HCT116 (cell line): ENCODE results near the gene NAGA. TPM values are rescaled to one million over a fixed set of nuclear protein-coding genes. Genes with fewer than 3 reads are reported as not detected.

Experiments
- ATAC-seq: fragments of 200-7000 bp; cut with Tn5 transposase; 2 replicates; pipeline ENCODE4 v1.9.1; 2020; ENCODE audit warnings: mild to moderate bottlenecking, moderate library complexity
- BruUV-seq: library from RNA; stranded (reverse); fragments of 400-500 nt; replicated peaks from 2 replicates; lab custom pipeline; 2021; lab: Mats Ljungman, UMichigan
- CTCF ChIA-PET: fragments of 300-600 bp; sonication (Branson Sonifier 250); formaldehyde crosslinking; loops from one replicate; lab custom pipeline; 2021; ENCODE audit warnings: antibody characterized with exemption; lab: Charles Lee
- POLR2A ChIA-PET: fragments of 300-600, 350-600 bp; sonication (Branson Sonifier 250); formaldehyde crosslinking; loops from one replicate; lab custom pipeline; 2021; ENCODE audit warnings: antibody characterized with exemption; lab: Charles Lee
- RAD21 ChIA-PET, 2 experiments: fragments of 300-600 bp; sonication (Branson Sonifier 250); formaldehyde crosslinking; loops; one replicate each; lab custom pipeline; 2023; ENCODE audit warnings: low total read pairs in 2 of 2; ENCODE audit not compliant: uncharacterized antibody in 2 of 2, unreplicated experiment in 2 of 2, low non-redundant PET in 1 of 2; lab: Charles Lee
- DNase-seq: peaks from one replicate; pipeline ENCODE4 v3.0.0-alpha.2; 2010; ENCODE audit warnings: low read depth, low spot score
- H2AFZ ChIP-seq: fragments of 200-600 bp; shearing (Covaris generic), sonication (generic); 2 replicates; pipeline ENCODE4 v1.6.1; 2017; ENCODE audit warnings: low read depth, mixed run types, mixed read lengths, antibody characterized with exemption, low read length; ENCODE audit not compliant: poor library complexity, severe bottlenecking
- H3K27ac ChIP-seq: 2 replicates; pipeline ENCODE4 v1.5.1; 2012; ENCODE audit warnings: low read depth, low read length
- H3K27me3 ChIP-seq: fragments of 200-600 bp; sonication (generic); 2 replicates; pipeline ENCODE4 v1.6.1; 2016; ENCODE audit warnings: mixed run types, low read length, mixed read lengths; ENCODE audit not compliant: insufficient read depth
- H3K36me3 ChIP-seq, 2 experiments: fragments of 200-500 bp in 1 of 2; fragments of 200-600 bp in 1 of 2; sonication (Bioruptor generic) in 1 of 2; sonication (generic) in 1 of 2; 2 replicates each; pipeline versions ENCODE4 v1.5.1 to v1.6.1; 2014 to 2016; ENCODE audit warnings: low read length in 2 of 2, inconsistent platforms in 1 of 2, mixed read lengths in 1 of 2, mixed run types in 1 of 2; ENCODE audit not compliant: insufficient read depth in 2 of 2, control insufficient read depth in 1 of 2
- H3K4me1 ChIP-seq, 2 experiments: fragments of 200-600 bp in 1 of 2; sonication (generic) in 1 of 2; 2 replicates each; pipeline versions ENCODE4 v1.5.1 to v1.6.1; 2012 to 2017; ENCODE audit warnings: low read length in 2 of 2, inconsistent platforms in 1 of 2, mild to moderate bottlenecking in 1 of 2, mixed read lengths in 1 of 2, mixed run types in 1 of 2, moderate library complexity in 1 of 2; ENCODE audit not compliant: insufficient read depth in 2 of 2, control insufficient read depth in 1 of 2
- H3K4me2 ChIP-seq: fragments of 200-600 bp; sonication (generic); 2 replicates; pipeline ENCODE4 v1.6.1; 2017; ENCODE audit warnings: mixed run types, low read length, mixed read lengths
- H3K4me3 ChIP-seq, 2 experiments: fragments of 200-600 bp in 1 of 2; sonication (generic) in 1 of 2; replicated peaks in 1 of 2; 2 replicates each; pipeline ENCODE4 v1.5.1; 2011 to 2016; ENCODE audit warnings: low read length in 2 of 2, control low read depth in 1 of 2, low read depth in 1 of 2, mild to moderate bottlenecking in 1 of 2, mixed read lengths in 1 of 2, mixed run types in 1 of 2
- H3K79me2 ChIP-seq: fragments of 200-600 bp; sonication (generic); 2 replicates; pipeline ENCODE4 v1.6.1; 2017; ENCODE audit warnings: mild to moderate bottlenecking, mixed run types, low read length, moderate library complexity, mixed read lengths; ENCODE audit not compliant: insufficient read depth
- H3K9ac ChIP-seq: fragments of 200-600 bp; sonication (generic); 2 replicates; pipeline ENCODE4 v1.6.1; 2016; ENCODE audit warnings: low read length, mixed read lengths
- H3K9me2 ChIP-seq: fragments of 200-600 bp; sonication (generic), shearing (Covaris generic); 2 replicates; pipeline ENCODE4 v1.6.1; 2017; ENCODE audit warnings: mixed run types, mild to moderate bottlenecking, moderate library complexity; ENCODE audit not compliant: insufficient read depth
- H3K9me3 ChIP-seq, 2 experiments: fragments of 200-500 bp in 1 of 2; fragments of 200-600 bp in 1 of 2; sonication (Bioruptor generic) in 1 of 2; sonication (generic) in 1 of 2; 2 replicates each; pipeline ENCODE4 v1.6.1; 2014 to 2017; ENCODE audit warnings: low read length in 2 of 2, mixed read lengths in 2 of 2, inconsistent platforms in 1 of 2, low read depth in 1 of 2, mild to moderate bottlenecking in 1 of 2, mixed run types in 1 of 2, moderate library complexity in 1 of 2; ENCODE audit not compliant: control insufficient read depth in 1 of 2, insufficient read depth in 1 of 2
- H4K20me1 ChIP-seq: fragments of 200-600 bp; sonication (generic), shearing (Covaris generic); 2 replicates; pipeline ENCODE4 v1.6.1; 2017; ENCODE audit warnings: mixed run types, mild to moderate bottlenecking, moderate library complexity; ENCODE audit not compliant: insufficient read depth
- ATF3 ChIP-seq: IDR thresholded peaks from 2 replicates; pipeline ENCODE4 v1.6.1; 2012
- CBX3 ChIP-seq: IDR thresholded peaks from 2 replicates; pipeline ENCODE4 v1.6.1; 2012; ENCODE audit warnings: low read depth
- CTCF ChIP-seq, 3 experiments: fragments of 200-600 bp in 1 of 3; sonication (generic) in 1 of 3; IDR thresholded peaks in 2 of 3; conservative IDR thresholded peaks in 1 of 3; 2 replicates each; pipeline ENCODE4 v1.5.1; 2012 to 2017; ENCODE audit warnings: low read depth in 2 of 3, low read length in 2 of 3, antibody characterized with exemption in 1 of 3, borderline replicate concordance in 1 of 3, control low read depth in 1 of 3, mild to moderate bottlenecking in 1 of 3, mixed read lengths in 1 of 3, mixed run types in 1 of 3, moderate library complexity in 1 of 3; ENCODE audit not compliant: insufficient read depth in 1 of 3
- EGR1 ChIP-seq: IDR thresholded peaks from 2 replicates; pipeline ENCODE4 v1.6.1; 2012; ENCODE audit warnings: low read depth
- ELF1 ChIP-seq: IDR thresholded peaks from 2 replicates; pipeline ENCODE4 v1.6.1; 2012; ENCODE audit warnings: low read depth, borderline replicate concordance
- EZH2 ChIP-seq: fragments of 200-600 bp; sonication (generic); IDR thresholded peaks from 2 replicates; pipeline ENCODE4 v1.6.1; 2017; ENCODE audit warnings: antibody characterized with exemption, mixed run types
- EZH2phosphoT487 ChIP-seq: fragments of 200-600 bp; IDR thresholded peaks from 2 replicates; pipeline ENCODE4 v1.6.1; 2018; ENCODE audit warnings: antibody characterized with exemption, borderline replicate concordance
- FOSL1 ChIP-seq: IDR thresholded peaks from 2 replicates; pipeline ENCODE4 v1.6.1; 2012; ENCODE audit warnings: low read depth
- POLR2A ChIP-seq: IDR thresholded peaks from 2 replicates; pipeline ENCODE4 v1.7.0; 2011; ENCODE audit warnings: borderline replicate concordance; ENCODE audit not compliant: insufficient read depth, insufficient read length; ENCODE audit errors: extremely low read depth
- POLR2AphosphoS5 ChIP-seq: IDR thresholded peaks from 2 replicates; pipeline ENCODE4 v1.6.1; 2011; ENCODE audit warnings: mild to moderate bottlenecking, low read depth, low read length, moderate library complexity
- RAD21 ChIP-seq: IDR thresholded peaks from 2 replicates; pipeline ENCODE4 v1.6.1; 2012; ENCODE audit warnings: low read depth, mild to moderate bottlenecking
- REST ChIP-seq: IDR thresholded peaks from 2 replicates; pipeline ENCODE4 v1.6.1; 2012; ENCODE audit warnings: low read depth
- SIN3A ChIP-seq: IDR thresholded peaks from 2 replicates; pipeline ENCODE4 v1.6.1; 2012; ENCODE audit warnings: low read depth
- SP1 ChIP-seq: IDR thresholded peaks from 2 replicates; pipeline ENCODE4 v1.6.1; 2012; ENCODE audit warnings: low read depth
- SRF ChIP-seq: IDR thresholded peaks from 2 replicates; pipeline ENCODE4 v1.6.1; 2012; ENCODE audit warnings: low read depth
- ZBTB33 ChIP-seq: IDR thresholded peaks from 2 replicates; pipeline ENCODE4 v1.6.1; 2011; ENCODE audit warnings: mild to moderate bottlenecking, low read length, moderate library complexity; ENCODE audit not compliant: insufficient replicate concordance; ENCODE audit errors: extremely low read depth
- ZFX ChIP-seq: fragments of 450-650 bp; IDR thresholded peaks from 2 replicates; pipeline ENCODE4 v1.6.1; 2017
- intact Hi-C: fragments of 100-400 bp; cut with micrococcal nuclease; formaldehyde crosslinking; loops from 2 replicates; pipeline ENCODE4 v1.10.0; 2022
- total RNA-seq: library from RNA; stranded (reverse); gene quantifications from one replicate; pipeline ENCODE4 v1.2.1, GENCODE V29; 2021; ENCODE audit not compliant: unreplicated experiment

Gene NAGA
- total RNA-seq, 1 experiment from 2014 or later: 21.2 TPM

- Histone ChIP-seq H3K4me2 (no peak overlapping the region), H3K27me3 (no peaks in the 10 kb centered on the region), H3K9ac (no peak overlapping the region), H3K4me3 (no peak overlapping the region), H3K9me3 (peaks cover 0 to 3% of the 10 kb centered on the region in 2 experiments; a peak in 1 of 4 replicates), H3K9me2 (no peaks in the 10 kb centered on the region), H4K20me1 (no peaks in the 10 kb centered on the region), H3K79me2 (no peaks in the 10 kb centered on the region)
- no peak for DNase-seq
- ChIA-PET CTCF (no interaction called here), RAD21 (no interaction called here)
- intact Hi-C loops: no loop called here
- no peak for ATAC-seq
- no TSS peak for BruUV-seq
- TF ChIP-seq ZFX (no peak), SP1 (no peak), SIN3A (no peak), REST (no peak), EZH2 (no peak), ELF1 (no peak), ATF3 (no peak), ZBTB33 (no peak), EZH2phosphoT487 (no peak), POLR2AphosphoS5 (no peak), RAD21 (no peak), CTCF (IDR thresholded peaks at IDR 0.05 in 2 of 3, conservative IDR thresholded peaks at IDR 0.05 in 1 of 3; ENCODE audit: borderline replicate concordance in 1 of 3, insufficient read depth in 1 of 3, low read depth in 2 of 3, low read length in 2 of 3) (no peak), POLR2A (no peak), EGR1 (no peak), FOSL1 (no peak), SRF (no peak), CBX3 (no peak)
- TF ChIP-seq, all 23 proteins: peak for 0
- H3K4me1 ChIP-seq: no peaks in the 10 kb centered on the region
- H2AFZ ChIP-seq: no peak overlapping the region
- POLR2A ChIA-PET: no interaction called here
- H3K27ac ChIP-seq: no peak overlapping the region
- H3K36me3 ChIP-seq: no peaks in the 10 kb centered on the region
These were observed 54.5 kb downstream of the NAGA start for GRCh38 chr22:42016111-42016510.
